Smooth muscle cell (in vitro differentiated cells): Measurements from ENCODE around the gene SIPA1L2. TPM values are rescaled to one million over a fixed set of nuclear protein-coding genes. Genes with fewer than 3 reads are reported as not detected.

Experiments
- DNase-seq: peaks from one replicate; lab custom pipeline; 2025; ENCODE audit not compliant: unreplicated experiment; lab: John Stamatoyannopoulos, UW
- H2AFZ ChIP-seq: fragments of 200-600 bp; sonication (generic); 2 replicates; pipeline ENCODE4 v1.6.0; 2016; ENCODE audit warnings: antibody characterized with exemption, low read depth, mild to moderate bottlenecking
- H3F3A ChIP-seq: fragments of 200-600 bp; sonication (generic); 2 replicates; pipeline ENCODE4 v1.6.0; 2017; ENCODE audit warnings: antibody characterized with exemption, low read depth
- H3K27ac ChIP-seq: fragments of 200-600 bp; sonication (generic); 2 replicates; pipeline ENCODE4 v1.5.1; 2016; ENCODE audit warnings: low read depth, mild to moderate bottlenecking
- H3K27me3 ChIP-seq: fragments of 200-600 bp; sonication (generic); 2 replicates; pipeline ENCODE4 v1.6.1; 2016; ENCODE audit warnings: low read depth, mild to moderate bottlenecking
- H3K36me3 ChIP-seq: fragments of 200-600 bp; sonication (generic); 2 replicates; pipeline ENCODE4 v1.5.1; 2016; ENCODE audit warnings: low read depth
- H3K4me1 ChIP-seq: fragments of 200-600 bp; sonication (generic); 2 replicates; pipeline ENCODE4 v1.5.1; 2016; ENCODE audit warnings: low read depth
- H3K4me2 ChIP-seq: fragments of 200-600 bp; sonication (generic); 2 replicates; pipeline ENCODE4 v1.6.0; 2016; ENCODE audit warnings: mild to moderate bottlenecking
- H3K4me3 ChIP-seq: fragments of 200-600 bp; sonication (generic); 2 replicates; pipeline ENCODE4 v1.5.1; 2016; ENCODE audit warnings: mild to moderate bottlenecking
- H3K79me2 ChIP-seq: fragments of 200-600 bp; sonication (generic); 2 replicates; pipeline ENCODE4 v1.6.0; 2016; ENCODE audit warnings: low read depth, mild to moderate bottlenecking
- H3K9ac ChIP-seq: fragments of 200-600 bp; sonication (generic); 2 replicates; pipeline ENCODE4 v1.6.0; 2016; ENCODE audit warnings: low read depth
- H3K9me3 ChIP-seq: fragments of 200-600 bp; sonication (generic); replicated peaks from 2 replicates; pipeline ENCODE4 v1.5.1; 2016; ENCODE audit warnings: low read depth
- H4K20me1 ChIP-seq: fragments of 200-600 bp; sonication (generic); 2 replicates; pipeline ENCODE4 v1.6.0; 2016; ENCODE audit warnings: low read depth
- WGBS: methylation state at CpG from one replicate; pipeline ENCODE4 v1.1.7; 2016; ENCODE audit warnings: low lambda C conversion rate; 5-methylcytosine and 5-hydroxymethylcytosine counted together
- polyA plus RNA-seq: library from polyadenylated mRNA; unstranded; fragments of >200 nt; fragmentation: Nextera tagmentation; extraction: Ambion mirVana; gene quantifications from 2 replicates; pipeline ENCODE4 v1.2.1, GENCODE V29; 2016
- total RNA-seq: library from RNA; depleted of rRNA; stranded (reverse); fragments of >200 nt; gene quantifications from 2 replicates; pipeline ENCODE4 v1.2.3, GENCODE V29; 2014
- TF ChIP-seq, protein P1 (sequence below): fragments of 200-600 bp; sonication (generic); IDR thresholded peaks from 2 replicates; pipeline ENCODE4 v1.5.1; 2017; ENCODE audit warnings: borderline replicate concordance, mild to moderate bottlenecking, antibody characterized with exemption; ENCODE audit not compliant: insufficient read depth, poor library complexity, severe bottlenecking

The SIPA1L2 gene
- total and polyA plus RNA-seq, 2 experiments from 2014 or later, result 18.9 to 37.0 TPM

DNA sequence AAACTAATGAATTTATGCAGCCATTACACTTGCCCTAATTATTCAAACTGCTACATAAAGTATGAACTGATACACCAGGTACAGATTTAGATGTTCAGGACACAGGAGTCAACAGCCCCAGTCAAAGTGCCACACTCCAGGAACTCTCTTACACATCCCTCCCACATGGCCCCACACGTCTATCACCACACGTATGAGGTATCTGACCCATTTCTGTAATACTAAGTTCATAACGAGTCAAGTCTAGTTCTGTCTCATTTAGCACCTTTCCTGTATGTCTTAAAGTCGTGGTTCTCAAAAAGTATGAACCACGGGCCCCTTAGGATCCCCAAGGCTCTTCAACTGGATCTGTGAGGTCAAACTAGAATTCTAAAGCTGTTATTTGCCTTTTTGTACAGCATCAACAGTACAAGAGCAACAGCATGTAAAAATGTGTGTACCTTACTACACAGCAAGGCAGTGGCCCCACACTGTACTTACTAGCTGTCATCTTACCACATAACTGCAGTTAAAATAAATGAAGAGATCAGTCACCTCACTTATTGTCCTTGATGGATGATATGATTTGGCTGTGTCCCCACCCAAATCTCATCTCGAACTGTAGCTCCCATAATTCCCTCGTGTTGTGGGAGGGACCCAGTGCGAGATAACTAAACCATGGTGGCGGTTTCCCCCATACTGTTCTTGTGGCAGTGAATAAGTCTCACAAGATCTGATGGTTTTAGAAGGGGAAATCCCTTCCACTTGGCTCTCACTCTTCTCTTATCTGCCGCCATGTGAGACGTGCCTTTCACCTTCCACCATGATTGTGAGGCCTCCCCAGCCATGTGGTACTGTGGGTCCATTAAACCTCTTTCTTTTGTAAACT lies 42.6 kb downstream of the SIPA1L2 start:
- H2AFZ ChIP-seq, result no peak overlapping the region

DNA sequence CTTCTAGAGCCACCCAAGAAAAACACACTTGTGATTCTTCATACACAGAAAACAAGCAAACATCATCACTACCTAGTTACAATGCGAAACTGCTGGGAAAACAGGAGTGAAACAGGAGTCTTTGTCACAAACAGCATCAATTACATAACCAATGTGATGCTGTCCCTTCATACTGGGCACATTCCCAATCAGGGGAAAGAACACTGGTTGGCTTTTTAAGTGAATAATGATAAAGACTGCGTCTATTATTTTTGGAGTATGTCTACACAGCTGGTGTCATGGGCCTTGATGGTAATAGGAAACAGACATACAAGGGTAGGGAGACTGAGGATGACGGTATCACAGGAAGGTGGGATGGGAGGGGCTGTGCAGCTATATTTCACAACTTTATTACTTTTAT lies 43.3 kb downstream of the SIPA1L2 start:
- no peaks in the 10 kb centered on the region for H3K9me3 ChIP-seq
- peaks cover 98% of the 10 kb centered on the region for H3K79me2 ChIP-seq
- no peak overlapping the region for H2AFZ ChIP-seq
- no peak overlapping the region for H3K9ac ChIP-seq
- peaks cover 11% of the 10 kb centered on the region for H3K4me1 ChIP-seq
- H3K4me2 ChIP-seq, result no peak overlapping the region
- WGBS, result 61% methylated on average over 3 of the region's 3 CpGs
- H3F3A ChIP-seq, result peaks cover 7% of the 10 kb centered on the region
- H3K27me3 ChIP-seq, result no peaks in the 10 kb centered on the region
- no peak overlapping the region for H3K4me3 ChIP-seq
- H4K20me1 ChIP-seq, result peaks cover 54% of the 10 kb centered on the region
- TF ChIP-seq, protein P1, sequence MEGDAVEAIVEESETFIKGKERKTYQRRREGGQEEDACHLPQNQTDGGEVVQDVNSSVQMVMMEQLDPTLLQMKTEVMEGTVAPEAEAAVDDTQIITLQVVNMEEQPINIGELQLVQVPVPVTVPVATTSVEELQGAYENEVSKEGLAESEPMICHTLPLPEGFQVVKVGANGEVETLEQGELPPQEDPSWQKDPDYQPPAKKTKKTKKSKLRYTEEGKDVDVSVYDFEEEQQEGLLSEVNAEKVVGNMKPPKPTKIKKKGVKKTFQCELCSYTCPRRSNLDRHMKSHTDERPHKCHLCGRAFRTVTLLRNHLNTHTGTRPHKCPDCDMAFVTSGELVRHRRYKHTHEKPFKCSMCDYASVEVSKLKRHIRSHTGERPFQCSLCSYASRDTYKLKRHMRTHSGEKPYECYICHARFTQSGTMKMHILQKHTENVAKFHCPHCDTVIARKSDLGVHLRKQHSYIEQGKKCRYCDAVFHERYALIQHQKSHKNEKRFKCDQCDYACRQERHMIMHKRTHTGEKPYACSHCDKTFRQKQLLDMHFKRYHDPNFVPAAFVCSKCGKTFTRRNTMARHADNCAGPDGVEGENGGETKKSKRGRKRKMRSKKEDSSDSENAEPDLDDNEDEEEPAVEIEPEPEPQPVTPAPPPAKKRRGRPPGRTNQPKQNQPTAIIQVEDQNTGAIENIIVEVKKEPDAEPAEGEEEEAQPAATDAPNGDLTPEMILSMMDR, result no peak
- H3K36me3 ChIP-seq, result no peaks in the 10 kb centered on the region
- DNase-seq, result no peak
- no peak overlapping the region for H3K27ac ChIP-seq

More for the DNA sequence above, 42.6 kb downstream of the SIPA1L2 start:
- Histone ChIP-seq H3K4me2 (no peak overlapping the region), H3K27ac (no peak overlapping the region), H3K4me3 (no peak overlapping the region), H3K4me1 (peaks cover 11% of the 10 kb centered on the region), H3K9me3 (no peaks in the 10 kb centered on the region), H3K9ac (no peak overlapping the region), H3K36me3 (no peaks in the 10 kb centered on the region), H3K79me2 (peaks cover 98% of the 10 kb centered on the region), H4K20me1 (peaks cover 47% of the 10 kb centered on the region), H3K27me3 (no peaks in the 10 kb centered on the region), H3F3A (peaks cover 7% of the 10 kb centered on the region)
- no peak for DNase-seq
- WGBS, result 77% methylated on average over 11 of the region's 11 CpGs
- TF ChIP-seq, protein P1, result no peak

GRCh38 chr1:232585486-232585885 lies 44.4 kb downstream of the SIPA1L2 start:
- no peak overlapping the region for H3K27ac ChIP-seq
- H3F3A ChIP-seq, result peaks cover 7% of the 10 kb centered on the region
- peaks cover 11% of the 10 kb centered on the region for H3K4me1 ChIP-seq
- no peak overlapping the region for H3K9ac ChIP-seq
- peaks cover 59% of the 10 kb centered on the region for H4K20me1 ChIP-seq
- no peak overlapping the region for H2AFZ ChIP-seq
- no peak overlapping the region for H3K4me3 ChIP-seq
- H3K4me2 ChIP-seq, result no peak overlapping the region
- no peaks in the 10 kb centered on the region for H3K9me3 ChIP-seq
- H3K27me3 ChIP-seq, result no peaks in the 10 kb centered on the region
- peaks cover 99% of the 10 kb centered on the region for H3K79me2 ChIP-seq
- no peaks in the 10 kb centered on the region for H3K36me3 ChIP-seq
- no peak for DNase-seq
- TF ChIP-seq, protein P1, result no peak

DNA sequence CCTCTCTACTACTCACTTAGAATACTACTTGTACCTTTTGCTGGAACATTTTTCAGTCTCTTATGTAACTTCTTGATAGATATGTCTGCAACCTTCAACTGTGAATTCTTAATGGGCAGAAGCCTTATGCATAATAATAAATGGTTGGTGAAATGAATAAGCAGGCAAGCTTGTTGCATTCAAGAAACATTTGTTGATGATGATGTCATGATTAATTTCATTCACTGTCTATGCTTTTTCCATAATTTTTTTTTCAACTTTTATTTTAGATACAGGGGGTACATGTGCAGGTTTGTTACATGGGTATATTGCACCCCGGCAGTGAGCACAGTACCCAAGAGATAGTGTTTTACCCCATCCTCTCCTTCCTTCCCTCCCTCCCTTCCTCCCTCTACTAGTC lies 48.0 kb downstream of the SIPA1L2 start:
- Histone ChIP-seq H3K27me3 (no peaks in the 10 kb centered on the region), H2AFZ (no peak overlapping the region), H3K9ac (no peak overlapping the region), H3K4me2 (no peak overlapping the region), H3K79me2 (peaks cover 98% of the 10 kb centered on the region), H3K4me1 (peaks cover 24% of the 10 kb centered on the region), H3K36me3 (no peaks in the 10 kb centered on the region), H3K9me3 (no peaks in the 10 kb centered on the region), H3K4me3 (no peak overlapping the region), H3K27ac (no peak overlapping the region), H4K20me1 (peaks cover 69% of the 10 kb centered on the region), H3F3A (no peaks in the 10 kb centered on the region)
- DNase-seq, result no peak
- 85% methylated on average over 1 of the region's 1 CpG for WGBS
- TF ChIP-seq, protein P1, result no peak
